ENCODE results near the gene CLIP1.
A peak's percentile ranks its signal among the peaks of the same experiment; 100 is the strongest.
"Not testable (repeated sequence)": the region's sequence is repeated elsewhere in the genome, so short reads cannot be mapped to it uniquely, and the experiment has no call there.

CLIP1 gene

DNA sequence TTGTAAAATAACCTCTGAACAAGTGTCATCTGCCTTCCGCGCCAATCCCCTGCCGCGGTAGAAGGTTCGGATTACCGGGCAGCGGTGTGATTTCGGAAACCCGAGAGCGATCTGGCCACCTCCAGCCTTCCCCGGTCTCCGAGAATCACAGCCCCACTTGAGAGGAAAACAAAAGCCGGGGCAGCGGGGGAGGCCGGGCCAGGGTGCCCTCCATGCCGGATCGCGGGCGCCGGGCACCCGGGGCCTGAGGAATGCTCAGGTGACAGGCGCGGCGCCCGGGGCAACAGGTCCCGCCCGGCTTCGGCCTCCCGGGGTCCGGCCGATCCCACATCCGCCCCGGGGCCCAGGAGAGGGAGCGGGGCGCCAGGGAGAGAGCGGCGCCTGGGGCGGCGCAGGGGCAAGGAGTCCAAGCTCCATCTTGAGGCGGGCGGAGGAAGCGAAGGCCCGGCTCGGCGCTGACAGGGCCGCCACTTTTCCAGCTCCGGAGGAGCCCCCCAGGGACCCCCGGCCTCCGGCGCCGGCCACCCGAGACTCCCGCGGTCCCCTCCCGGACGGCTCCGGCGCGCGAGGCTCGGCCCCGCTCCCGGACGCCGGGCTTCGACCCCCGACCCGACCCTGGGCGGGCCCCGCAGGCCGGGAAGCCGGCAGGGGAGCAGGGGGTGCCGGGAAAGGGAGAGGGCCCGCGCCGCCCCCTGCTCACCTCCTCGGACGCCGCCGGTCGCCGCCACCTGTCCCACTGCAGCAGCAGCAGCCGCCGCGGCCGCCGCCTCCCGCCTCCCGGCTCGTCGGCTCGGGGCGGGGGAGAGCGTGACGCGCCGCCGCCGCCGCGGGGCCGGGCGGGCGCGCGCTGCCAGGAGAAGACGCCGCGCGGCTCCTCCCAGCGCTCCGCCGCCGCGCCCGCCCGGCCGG, at the start of gene CLIP1:
Gene CLIP1 (minus strand): TSS at position 849 of the 909 bp plus-strand sequence. CDS start 42,217 bp downstream, outside the sequence.
- peak within 1 kb of the TSS; percentile 96 for H3K4me3 ChIP-seq (ENCODE audit: low read length)
- peaks cover 23% of the 10 kb centered on the region for H3K4me1 ChIP-seq (ENCODE audit: control insufficient read depth, insufficient read depth, low read length)
- no peaks in the 10 kb centered on the region for H3K36me3 ChIP-seq (ENCODE audit: control insufficient read depth, insufficient read depth, low read length, severe bottlenecking)
- no peaks in the 10 kb centered on the region for H3K9me3 ChIP-seq (ENCODE audit: control insufficient read depth, low read length)
- DNase-seq (ENCODE audit: low read depth), result peak; percentile 89
- peak within 1 kb of the TSS; percentile 98 for H3K9ac ChIP-seq (ENCODE audit: low read length)
- H3K27me3 ChIP-seq (replicated peaks; ENCODE audit: control insufficient read depth, insufficient read depth, low read length), result no peaks in the 10 kb centered on the region

DNA sequence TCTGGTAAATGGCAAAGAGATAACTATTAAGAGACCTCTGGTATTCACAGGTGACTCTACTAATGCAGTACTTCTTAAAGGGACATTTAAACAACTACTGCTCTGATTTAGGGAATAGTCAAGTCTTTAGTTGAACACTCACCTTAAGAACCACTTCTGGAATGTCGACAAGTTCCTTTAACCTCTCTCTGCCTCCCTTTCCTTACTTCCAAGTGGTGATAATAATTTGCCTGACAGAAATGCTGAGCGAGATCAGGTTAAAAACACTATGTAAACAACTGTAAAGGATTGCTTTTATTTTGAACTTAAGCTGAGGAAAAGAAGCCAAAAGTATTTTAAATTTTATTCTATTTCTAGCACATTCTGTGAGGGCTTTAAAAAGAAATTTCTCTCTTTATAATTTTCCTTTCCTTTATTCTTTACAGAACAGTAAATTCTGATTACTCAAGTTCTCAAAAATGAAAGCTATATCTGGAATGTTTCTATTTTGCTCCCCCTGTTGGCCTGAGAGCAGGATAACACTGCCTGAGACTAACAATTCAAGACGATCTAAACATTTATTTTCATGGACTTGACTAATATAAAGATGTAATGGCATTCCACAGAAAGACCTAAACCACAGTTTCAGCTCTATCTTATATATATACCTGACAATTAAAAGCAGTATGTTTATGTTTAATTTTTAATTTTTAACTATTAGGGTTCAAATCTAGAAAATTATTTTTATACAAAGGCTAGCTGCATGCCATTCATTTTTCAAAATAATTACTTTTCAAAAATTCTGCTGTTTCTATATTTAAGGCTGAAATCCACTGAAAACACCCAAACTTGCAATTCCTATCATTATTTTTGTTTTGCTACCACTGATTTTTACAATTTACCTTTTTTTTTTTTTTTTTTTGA, 49.1 kb upstream of the CLIP1 start:
- DNase-seq (ENCODE audit: low read depth), result peak; percentile 93
- peaks cover 39% of the 10 kb centered on the region for H3K36me3 ChIP-seq (ENCODE audit: control insufficient read depth, insufficient read depth, low read length, severe bottlenecking)

DNA sequence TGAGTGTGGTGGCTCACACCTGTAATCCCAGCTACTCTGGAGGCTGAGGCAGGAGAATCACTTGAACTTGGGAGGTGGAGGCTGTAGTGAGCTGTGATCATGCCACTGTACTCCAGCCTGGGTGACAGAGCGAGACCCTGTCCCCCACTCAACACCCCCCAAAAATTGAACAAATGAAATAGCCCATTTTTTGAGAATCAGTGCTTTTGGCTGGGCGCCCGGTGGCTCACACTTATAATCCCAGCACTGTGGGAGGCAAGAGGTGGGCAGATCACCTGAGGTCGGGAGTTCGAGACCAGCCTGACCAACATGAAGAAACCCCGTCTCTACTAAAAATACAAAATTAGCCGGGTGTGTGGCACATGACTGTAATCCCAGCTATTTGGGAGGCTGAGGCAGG, 48.1 kb upstream of the CLIP1 start:
- H3K4me3 ChIP-seq (ENCODE audit: low read length); H3K27me3 ChIP-seq (replicated peaks; ENCODE audit: control insufficient read depth, insufficient read depth, low read length); H3K9ac ChIP-seq (ENCODE audit: low read length); H3K9me3 ChIP-seq (ENCODE audit: control insufficient read depth, low read length); H3K4me1 ChIP-seq (ENCODE audit: control insufficient read depth, insufficient read depth, low read length); DNase-seq (ENCODE audit: low read depth): not testable (repeated sequence)
- peaks cover 29% of the 10 kb centered on the region for H3K36me3 ChIP-seq (ENCODE audit: control insufficient read depth, insufficient read depth, low read length, severe bottlenecking)

More for the DNA sequence above, 49.1 kb upstream of the CLIP1 start:
- H3K9ac ChIP-seq (ENCODE audit: low read length), result peak overlapping the region; percentile 59
- no peaks in the 10 kb centered on the region for H3K27me3 ChIP-seq (replicated peaks; ENCODE audit: control insufficient read depth, insufficient read depth, low read length)
- H3K9me3 ChIP-seq (ENCODE audit: control insufficient read depth, low read length), result no peaks in the 10 kb centered on the region
- H3K4me1 ChIP-seq (ENCODE audit: control insufficient read depth, insufficient read depth, low read length), result peaks cover 5% of the 10 kb centered on the region
- peak overlapping the region; percentile 23 for H3K4me3 ChIP-seq (ENCODE audit: low read length)

DNA sequence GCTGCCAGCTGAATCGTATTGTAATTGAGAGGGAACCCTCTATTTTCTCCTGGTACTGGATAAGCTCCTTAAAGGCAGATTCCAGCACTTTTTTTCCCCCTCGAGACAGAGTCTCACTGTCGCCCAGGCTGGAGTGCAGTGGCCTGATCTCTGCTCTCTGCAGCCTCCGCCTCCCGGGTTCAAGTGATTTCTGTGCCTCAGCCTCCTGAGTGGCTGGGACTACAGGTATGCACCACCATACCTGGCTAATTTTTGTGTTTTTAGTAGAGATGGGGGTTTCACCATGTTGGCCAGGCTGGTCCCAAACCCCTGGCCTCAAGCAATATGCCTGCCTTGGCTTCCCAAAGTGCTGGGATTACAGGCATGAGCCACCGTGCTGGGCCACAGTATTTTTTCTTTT, 47.4 kb upstream of the CLIP1 start:
- peaks cover 23% of the 10 kb centered on the region for H3K36me3 ChIP-seq (ENCODE audit: control insufficient read depth, insufficient read depth, low read length, severe bottlenecking)
- not testable (repeated sequence) for H3K9ac ChIP-seq (ENCODE audit: low read length); H3K4me3 ChIP-seq (ENCODE audit: low read length); DNase-seq (ENCODE audit: low read depth); H3K4me1 ChIP-seq (ENCODE audit: control insufficient read depth, insufficient read depth, low read length); H3K9me3 ChIP-seq (ENCODE audit: control insufficient read depth, low read length); H3K27me3 ChIP-seq (replicated peaks; ENCODE audit: control insufficient read depth, insufficient read depth, low read length)

DNA sequence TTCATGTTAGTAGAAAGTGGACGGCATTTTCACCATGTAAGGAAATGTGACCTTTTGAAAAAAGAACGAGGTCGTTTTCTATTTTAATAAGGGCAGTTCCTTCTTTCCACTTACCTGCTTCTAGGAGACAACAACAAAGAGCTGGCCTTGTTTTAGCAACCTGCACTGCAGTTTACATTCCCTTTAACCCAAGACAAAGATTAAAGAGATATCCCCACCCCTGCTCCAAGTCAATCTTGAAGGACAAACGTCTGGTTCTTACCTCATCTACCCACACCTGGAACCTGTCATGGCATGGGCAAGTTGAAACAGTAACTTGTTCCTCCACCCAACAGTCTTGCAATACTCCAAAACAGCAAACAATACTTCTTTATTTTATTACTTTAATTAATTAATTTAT, 45.5 kb upstream of the CLIP1 start:
- no peak for DNase-seq (ENCODE audit: low read depth)
- Histone ChIP-seq H3K36me3 (ENCODE audit: control insufficient read depth, insufficient read depth, low read length, severe bottlenecking) (peaks cover 7% of the 10 kb centered on the region), H3K9ac (ENCODE audit: low read length) (no peak overlapping the region), H3K4me1 (ENCODE audit: control insufficient read depth, insufficient read depth, low read length) (peaks cover 13% of the 10 kb centered on the region), H3K4me3 (ENCODE audit: low read length) (no peak overlapping the region), H3K27me3 (replicated peaks; ENCODE audit: control insufficient read depth, insufficient read depth, low read length) (no peaks in the 10 kb centered on the region), H3K9me3 (ENCODE audit: control insufficient read depth, low read length) (no peaks in the 10 kb centered on the region)

DNA sequence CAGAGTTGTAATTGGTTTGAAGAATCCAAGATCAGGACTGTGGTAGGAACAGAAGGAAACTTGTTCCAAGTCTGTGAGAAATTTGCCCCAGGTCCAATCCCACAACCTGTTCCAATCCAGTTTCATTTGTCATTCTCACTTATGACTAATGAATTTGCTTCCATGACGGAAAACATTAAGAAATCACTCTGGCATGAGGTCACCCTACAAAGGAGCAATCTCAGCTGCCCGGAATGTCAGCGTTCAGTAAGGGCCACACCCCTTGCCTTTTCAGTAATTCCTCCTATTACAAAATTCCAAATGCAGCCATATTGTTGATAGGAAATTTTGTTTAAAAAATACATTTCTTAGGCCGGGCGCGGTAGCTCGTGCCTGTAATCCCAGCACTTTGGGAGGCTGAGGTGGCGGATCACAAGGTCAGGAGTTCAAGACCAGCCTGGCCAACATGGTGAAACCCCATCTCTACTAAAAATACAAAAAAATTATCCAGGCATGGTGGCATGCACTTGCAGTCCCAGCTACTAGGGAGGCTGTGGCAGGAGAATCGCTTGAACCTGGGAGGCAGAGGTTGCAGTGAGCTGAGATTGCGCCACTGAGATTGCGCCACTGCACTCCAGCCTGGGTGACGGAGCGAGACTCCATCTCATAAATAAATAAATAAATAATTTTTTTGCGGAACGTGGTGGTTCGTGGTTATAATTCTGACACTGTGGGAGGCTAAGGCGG, 42.0 kb upstream of the CLIP1 start:
- peak; percentile 96 for DNase-seq (ENCODE audit: low read depth)
- not testable (repeated sequence) for H3K36me3 ChIP-seq (ENCODE audit: control insufficient read depth, insufficient read depth, low read length, severe bottlenecking); H3K4me1 ChIP-seq (ENCODE audit: control insufficient read depth, insufficient read depth, low read length); H3K4me3 ChIP-seq (ENCODE audit: low read length); H3K9me3 ChIP-seq (ENCODE audit: control insufficient read depth, low read length); H3K27me3 ChIP-seq (replicated peaks; ENCODE audit: control insufficient read depth, insufficient read depth, low read length); H3K9ac ChIP-seq (ENCODE audit: low read length)

DNA sequence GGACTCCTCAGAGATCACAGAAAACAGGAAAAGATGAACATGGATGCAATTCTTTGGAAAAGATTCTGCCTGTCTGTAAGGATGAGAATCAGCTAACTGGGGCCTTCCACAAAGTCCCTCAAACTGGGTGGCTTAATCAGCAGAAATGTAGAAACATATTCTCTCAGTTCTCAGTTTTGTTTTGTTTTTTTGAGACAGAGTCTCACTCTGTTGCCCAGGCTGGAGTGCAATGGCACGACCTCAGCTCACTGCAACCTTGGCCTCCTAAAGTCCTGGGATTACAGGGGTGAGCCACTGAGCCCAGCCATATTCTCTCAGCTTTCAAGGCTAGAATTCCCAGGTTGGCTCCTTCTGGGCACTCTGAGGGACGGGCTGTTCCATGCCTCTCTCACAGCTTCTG, 38.2 kb upstream of the CLIP1 start:
- Histone ChIP-seq H3K27me3 (replicated peaks; ENCODE audit: control insufficient read depth, insufficient read depth, low read length) (no peaks in the 10 kb centered on the region), H3K4me3 (ENCODE audit: low read length) (no peak overlapping the region), H3K9me3 (ENCODE audit: control insufficient read depth, low read length) (no peaks in the 10 kb centered on the region), H3K9ac (ENCODE audit: low read length) (no peak overlapping the region), H3K4me1 (ENCODE audit: control insufficient read depth, insufficient read depth, low read length) (peaks cover 8% of the 10 kb centered on the region), H3K36me3 (ENCODE audit: control insufficient read depth, insufficient read depth, low read length, severe bottlenecking) (no peaks in the 10 kb centered on the region)
- no peak for DNase-seq (ENCODE audit: low read depth)

DNA sequence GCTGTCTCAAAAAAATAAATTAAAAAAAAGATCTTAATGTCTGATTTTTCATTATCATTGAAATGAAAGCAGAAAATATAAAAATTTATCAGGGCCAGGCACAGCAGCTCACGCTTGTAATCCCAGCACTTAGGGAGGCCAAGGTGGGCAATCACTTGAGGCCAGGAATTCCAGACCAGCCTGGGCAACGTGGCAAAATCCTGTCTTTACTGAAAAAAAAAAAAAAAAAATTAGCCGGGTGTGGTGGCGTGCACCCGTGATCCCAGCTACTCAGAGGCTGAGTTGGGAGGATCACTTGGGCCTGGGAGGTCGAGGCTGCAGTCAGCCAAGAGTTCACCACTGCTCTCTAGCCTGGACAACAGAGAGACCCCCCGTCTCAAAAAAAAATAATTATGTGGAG, 37.6 kb upstream of the CLIP1 start:
- Histone ChIP-seq H3K36me3 (ENCODE audit: control insufficient read depth, insufficient read depth, low read length, severe bottlenecking) (no peaks in the 10 kb centered on the region), H3K27me3 (replicated peaks; ENCODE audit: control insufficient read depth, insufficient read depth, low read length) (no peaks in the 10 kb centered on the region), H3K4me3 (ENCODE audit: low read length) (no peak overlapping the region), H3K9me3 (ENCODE audit: control insufficient read depth, low read length) (no peaks in the 10 kb centered on the region), H3K4me1 (ENCODE audit: control insufficient read depth, insufficient read depth, low read length) (peaks cover 8% of the 10 kb centered on the region), H3K9ac (ENCODE audit: low read length) (no peak overlapping the region)
- no peak for DNase-seq (ENCODE audit: low read depth)

DNA sequence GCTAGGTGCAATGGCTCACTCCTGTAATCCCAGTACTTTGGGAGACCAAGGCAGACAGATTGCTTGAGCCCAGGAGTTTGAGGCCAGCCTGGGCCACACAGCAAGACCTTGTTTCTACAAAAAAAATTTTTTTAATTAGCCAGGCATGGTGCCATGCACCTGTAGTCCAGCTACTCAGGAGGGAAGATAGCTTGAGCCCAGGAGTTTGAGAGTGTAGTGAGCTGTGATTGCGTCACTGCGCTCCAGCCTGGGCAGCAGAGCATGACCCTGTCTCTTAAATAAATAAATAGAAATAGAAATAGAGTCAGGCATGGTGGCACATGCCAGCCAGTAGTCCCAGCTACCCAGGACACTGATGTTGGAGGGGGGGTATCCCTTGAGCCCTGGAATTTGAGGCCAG, 36.7 kb upstream of the CLIP1 start:
- no peak overlapping the region for H3K4me3 ChIP-seq (ENCODE audit: low read length)
- peaks cover 6% of the 10 kb centered on the region for H3K4me1 ChIP-seq (ENCODE audit: control insufficient read depth, insufficient read depth, low read length)
- no peak for DNase-seq (ENCODE audit: low read depth)
- H3K9me3 ChIP-seq (ENCODE audit: control insufficient read depth, low read length), result no peaks in the 10 kb centered on the region
- no peaks in the 10 kb centered on the region for H3K27me3 ChIP-seq (replicated peaks; ENCODE audit: control insufficient read depth, insufficient read depth, low read length)
- no peaks in the 10 kb centered on the region for H3K36me3 ChIP-seq (ENCODE audit: control insufficient read depth, insufficient read depth, low read length, severe bottlenecking)
- no peak overlapping the region for H3K9ac ChIP-seq (ENCODE audit: low read length)

DNA sequence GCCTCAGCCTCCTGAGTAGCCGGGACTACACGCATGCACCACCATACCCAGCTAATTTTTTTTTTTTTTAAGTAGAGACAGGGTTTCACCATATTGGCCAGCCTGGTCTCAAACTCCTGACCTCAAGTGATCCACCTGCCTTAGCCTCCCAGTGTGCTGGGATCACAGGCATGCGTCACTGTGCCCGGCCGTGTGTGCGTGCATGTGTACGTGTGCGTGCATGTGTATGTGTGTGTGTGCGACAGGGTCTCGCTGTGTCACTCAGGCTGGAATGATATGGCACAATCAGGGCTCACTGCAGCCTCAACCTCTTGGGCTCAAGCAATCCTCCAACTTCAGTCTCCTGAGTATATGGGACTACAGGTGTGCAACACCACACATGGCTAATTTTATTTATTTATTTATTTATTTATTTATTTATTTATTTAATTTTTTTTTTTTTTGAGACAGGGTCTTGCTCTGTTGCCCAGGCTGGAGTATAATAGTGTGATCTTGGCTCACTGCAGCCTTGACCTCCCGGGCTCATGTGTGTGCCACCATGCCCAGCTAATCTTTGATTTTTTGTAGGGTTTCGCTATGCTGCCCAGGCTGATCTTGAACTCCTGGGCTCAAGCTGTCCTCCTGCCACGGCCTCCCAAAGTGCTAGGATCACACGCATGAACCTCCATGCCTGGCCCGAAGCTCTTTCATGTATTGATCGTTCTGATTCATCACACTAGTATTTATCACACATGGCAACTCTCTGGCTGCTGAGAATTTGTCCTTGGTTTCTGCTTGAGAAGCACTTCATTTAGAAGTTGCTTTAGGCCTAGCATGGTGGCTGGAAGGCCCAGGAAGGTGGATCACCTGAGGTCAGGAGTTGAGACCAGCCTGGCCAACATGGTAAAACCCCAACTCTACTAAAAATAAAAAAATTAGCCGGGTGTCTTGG, 35.9 kb upstream of the CLIP1 start:
- no peaks in the 10 kb centered on the region for H3K4me1 ChIP-seq (ENCODE audit: control insufficient read depth, insufficient read depth, low read length)
- H3K9me3 ChIP-seq (ENCODE audit: control insufficient read depth, low read length), result no peaks in the 10 kb centered on the region
- H3K9ac ChIP-seq (ENCODE audit: low read length), result no peak overlapping the region
- no peaks in the 10 kb centered on the region for H3K27me3 ChIP-seq (replicated peaks; ENCODE audit: control insufficient read depth, insufficient read depth, low read length)
- no peak overlapping the region for H3K4me3 ChIP-seq (ENCODE audit: low read length)
- H3K36me3 ChIP-seq (ENCODE audit: control insufficient read depth, insufficient read depth, low read length, severe bottlenecking), result no peaks in the 10 kb centered on the region
- DNase-seq (ENCODE audit: low read depth), result no peak
